ENCODE data around the gene USP6NL.
"Not testable (repeated sequence)": the region's sequence is repeated elsewhere in the genome, so short reads cannot be mapped to it uniquely, and the experiment has no call there.

USP6NL gene

GRCh38 chr10:11511321-11511720 lies 100.1 kb downstream of the USP6NL start:
- H3K4me3 ChIP-seq (ENCODE audit: low read depth in 1 of 2, low read length in 2 of 2): no peak overlapping the region
- no peaks in the 10 kb centered on the region for H3K27me3 ChIP-seq (ENCODE audit: low read depth, low read length)
- no peaks in the 10 kb centered on the region for H3K9me3 ChIP-seq (ENCODE audit: control insufficient read depth in 1 of 2, low read length in 2 of 2)
- no peak overlapping the region for H3K27ac ChIP-seq (ENCODE audit: low read length)
- H3K36me3 ChIP-seq (ENCODE audit: control insufficient read depth in 1 of 2, insufficient read depth in 2 of 2, low read length in 2 of 2): no peaks in the 10 kb centered on the region
- no peaks in the 10 kb centered on the region for H3K4me1 ChIP-seq (ENCODE audit: control insufficient read depth in 1 of 2, insufficient read depth in 2 of 2, low read length in 2 of 2)

DNA sequence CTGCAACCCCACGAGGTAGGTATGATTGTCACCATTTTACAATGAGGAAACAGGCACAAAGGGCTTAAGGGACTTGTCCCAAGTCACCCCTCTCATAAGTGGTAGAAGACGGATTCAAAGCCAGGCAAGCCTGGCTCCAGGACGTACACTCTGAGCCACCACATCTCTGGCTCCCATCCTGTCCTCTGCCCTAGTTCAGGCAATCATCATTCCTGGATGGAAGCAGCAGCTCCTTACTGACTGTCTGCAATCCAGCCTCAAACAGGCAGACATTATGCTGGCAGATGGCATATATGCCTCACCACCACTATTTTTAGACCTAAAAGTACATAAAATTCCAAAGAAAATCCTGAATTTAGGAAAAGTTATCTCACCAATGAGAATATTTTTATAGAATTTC lies 100.7 kb downstream of the USP6NL start:
- Histone ChIP-seq H3K4me1 (ENCODE audit: control insufficient read depth in 1 of 2, insufficient read depth in 2 of 2, low read length in 2 of 2) (no peaks in the 10 kb centered on the region), H3K27ac (ENCODE audit: low read length) (no peak overlapping the region), H3K4me3 (ENCODE audit: low read depth in 1 of 2, low read length in 2 of 2) (no peak overlapping the region), H3K36me3 (ENCODE audit: control insufficient read depth in 1 of 2, insufficient read depth in 2 of 2, low read length in 2 of 2) (no peaks in the 10 kb centered on the region), H3K9me3 (ENCODE audit: control insufficient read depth in 1 of 2, low read length in 2 of 2) (no peaks in the 10 kb centered on the region), H3K27me3 (ENCODE audit: low read depth, low read length) (no peaks in the 10 kb centered on the region)

DNA sequence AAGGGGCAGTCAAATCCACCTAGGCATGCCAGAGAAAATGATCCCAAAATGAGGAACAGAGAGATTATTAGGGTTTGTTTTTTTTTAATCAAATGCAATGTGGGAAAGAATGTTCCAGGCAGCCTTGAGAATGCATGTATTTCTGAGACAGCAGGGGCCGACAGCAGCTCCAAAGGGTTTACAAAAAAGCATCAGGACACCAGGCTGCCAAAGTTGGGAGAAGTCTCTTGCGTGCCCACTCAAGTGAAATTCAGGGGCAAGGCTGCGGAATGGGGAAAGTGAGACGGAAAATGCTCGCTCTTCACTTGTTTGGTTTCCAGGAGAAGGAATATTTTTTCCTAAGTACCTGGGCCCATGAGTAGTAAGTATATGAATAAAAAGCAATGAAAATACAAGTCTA lies 101.2 kb downstream of the USP6NL start:
- H3K27ac ChIP-seq (ENCODE audit: low read length): no peak overlapping the region
- H3K4me1 ChIP-seq (ENCODE audit: control insufficient read depth in 1 of 2, insufficient read depth in 2 of 2, low read length in 2 of 2): no peaks in the 10 kb centered on the region
- H3K9me3 ChIP-seq (ENCODE audit: control insufficient read depth in 1 of 2, low read length in 2 of 2): no peaks in the 10 kb centered on the region
- no peaks in the 10 kb centered on the region for H3K36me3 ChIP-seq (ENCODE audit: control insufficient read depth in 1 of 2, insufficient read depth in 2 of 2, low read length in 2 of 2)
- H3K27me3 ChIP-seq (ENCODE audit: low read depth, low read length): no peaks in the 10 kb centered on the region
- no peak overlapping the region for H3K4me3 ChIP-seq (ENCODE audit: low read depth in 1 of 2, low read length in 2 of 2)

- Histone ChIP-seq H3K27me3 (ENCODE audit: low read depth, low read length) (no peaks in the 10 kb centered on the region), H3K9me3 (ENCODE audit: control insufficient read depth in 1 of 2, low read length in 2 of 2) (no peaks in the 10 kb centered on the region)
Measured at GRCh38 chr10:11509036-11509435, 102.4 kb downstream of the USP6NL start.

DNA sequence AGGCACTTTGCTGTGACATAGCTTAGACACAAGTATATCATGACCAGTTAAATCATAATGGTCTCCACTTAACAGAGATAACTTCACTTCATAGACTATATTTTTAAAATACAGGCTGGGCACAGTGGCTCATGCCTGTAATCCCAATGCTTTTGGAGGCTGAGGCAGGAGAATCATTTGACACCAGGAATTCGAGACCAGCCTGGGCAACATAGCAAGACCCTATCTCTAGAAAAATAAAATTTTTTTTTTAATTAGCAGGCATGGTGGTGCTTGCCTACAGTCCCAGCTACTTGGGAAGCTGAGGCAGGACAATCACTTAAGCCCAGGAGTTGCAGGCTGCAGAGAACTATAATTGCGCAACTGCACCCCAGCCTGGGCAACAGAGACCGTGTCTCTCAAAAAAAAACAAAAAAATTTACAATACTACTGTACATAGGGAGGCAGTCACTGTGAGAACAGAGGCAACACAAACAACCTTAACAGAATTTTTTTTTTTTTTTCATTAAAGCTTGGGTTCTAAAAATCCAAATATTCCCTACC lies 105.1 kb downstream of the USP6NL start:
- no peaks in the 10 kb centered on the region for H3K4me1 ChIP-seq (ENCODE audit: control insufficient read depth in 1 of 2, insufficient read depth in 2 of 2, low read length in 2 of 2)
- no peaks in the 10 kb centered on the region for H3K9me3 ChIP-seq (ENCODE audit: control insufficient read depth in 1 of 2, low read length in 2 of 2)
- H3K4me3 ChIP-seq (ENCODE audit: low read depth in 1 of 2, low read length in 2 of 2): no peak overlapping the region
- no peak overlapping the region for H3K27ac ChIP-seq (ENCODE audit: low read length)
- no peaks in the 10 kb centered on the region for H3K36me3 ChIP-seq (ENCODE audit: control insufficient read depth in 1 of 2, insufficient read depth in 2 of 2, low read length in 2 of 2)
- H3K27me3 ChIP-seq (ENCODE audit: low read depth, low read length): no peaks in the 10 kb centered on the region

More at GRCh38 chr10:11509036-11509435, 102.4 kb downstream of the USP6NL start:
- no peak overlapping the region for H3K27ac ChIP-seq (ENCODE audit: low read length)
- H3K4me1 ChIP-seq (ENCODE audit: control insufficient read depth in 1 of 2, insufficient read depth in 2 of 2, low read length in 2 of 2): no peaks in the 10 kb centered on the region
- H3K36me3 ChIP-seq (ENCODE audit: control insufficient read depth in 1 of 2, insufficient read depth in 2 of 2, low read length in 2 of 2): no peaks in the 10 kb centered on the region
- no peak overlapping the region for H3K4me3 ChIP-seq (ENCODE audit: low read depth in 1 of 2, low read length in 2 of 2)

DNA sequence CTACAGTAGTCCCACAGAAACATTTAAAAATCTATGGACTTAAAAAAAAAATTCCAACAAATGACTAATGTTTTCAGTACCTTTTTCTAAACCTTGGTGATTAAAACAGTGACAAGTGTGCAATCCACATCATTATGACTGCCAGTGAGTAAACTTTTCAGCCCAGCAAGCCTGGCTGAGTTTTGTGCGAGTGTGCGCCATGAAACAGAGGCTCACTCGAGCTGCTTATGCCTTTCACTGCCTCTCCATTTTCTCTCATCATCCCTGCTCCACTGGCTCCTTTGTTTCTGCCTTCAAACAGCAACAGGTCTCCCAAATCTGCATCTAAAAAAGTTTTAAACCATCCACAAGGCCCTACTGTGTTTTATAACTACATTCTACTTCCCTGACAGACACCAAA lies 105.8 kb downstream of the USP6NL start:
- no peak overlapping the region for H3K4me3 ChIP-seq (ENCODE audit: low read depth in 1 of 2, low read length in 2 of 2)
- no peaks in the 10 kb centered on the region for H3K4me1 ChIP-seq (ENCODE audit: control insufficient read depth in 1 of 2, insufficient read depth in 2 of 2, low read length in 2 of 2)
- no peaks in the 10 kb centered on the region for H3K36me3 ChIP-seq (ENCODE audit: control insufficient read depth in 1 of 2, insufficient read depth in 2 of 2, low read length in 2 of 2)

DNA sequence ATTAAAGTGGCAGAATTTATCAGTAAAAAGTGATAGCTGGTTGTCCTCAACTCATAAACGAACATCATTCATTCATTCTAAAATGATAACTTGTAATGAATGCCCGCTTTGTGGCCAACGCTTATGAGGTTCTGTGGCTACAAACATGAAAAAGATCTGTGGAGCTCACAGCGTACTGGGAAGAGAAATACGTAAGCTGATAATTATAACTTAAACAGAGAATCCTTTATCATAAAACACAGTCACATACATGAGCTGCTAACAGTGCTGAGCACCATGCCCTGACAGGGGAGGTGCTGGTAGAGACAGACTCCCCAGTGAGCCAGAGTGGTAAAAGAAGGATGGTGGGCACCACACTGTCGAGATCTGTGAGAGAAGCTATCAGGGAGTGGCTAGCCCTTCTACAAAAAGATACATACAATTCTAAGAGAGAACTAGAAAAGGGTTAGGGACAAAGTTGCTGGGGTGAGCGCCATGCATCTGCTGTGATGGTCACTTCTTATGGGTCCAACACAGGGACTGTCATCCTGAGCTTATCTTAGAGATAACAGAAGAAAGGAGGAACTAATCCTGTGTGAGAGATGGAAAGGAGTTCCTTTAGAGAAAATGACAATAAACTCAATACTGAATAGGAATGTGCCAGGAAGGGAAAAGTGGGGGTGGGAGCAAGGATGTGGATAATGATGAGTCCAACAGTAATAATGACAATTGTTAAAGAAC lies 106.7 kb downstream of the USP6NL start:
- no peak overlapping the region for H3K27ac ChIP-seq (ENCODE audit: low read length)
- no peaks in the 10 kb centered on the region for H3K9me3 ChIP-seq (ENCODE audit: control insufficient read depth in 1 of 2, low read length in 2 of 2)
- no peaks in the 10 kb centered on the region for H3K36me3 ChIP-seq (ENCODE audit: control insufficient read depth in 1 of 2, insufficient read depth in 2 of 2, low read length in 2 of 2)
- no peaks in the 10 kb centered on the region for H3K4me1 ChIP-seq (ENCODE audit: control insufficient read depth in 1 of 2, insufficient read depth in 2 of 2, low read length in 2 of 2)
- no peaks in the 10 kb centered on the region for H3K27me3 ChIP-seq (ENCODE audit: low read depth, low read length)
- H3K4me3 ChIP-seq (ENCODE audit: low read depth in 1 of 2, low read length in 2 of 2): no peak overlapping the region

More for the DNA sequence above, 105.8 kb downstream of the USP6NL start:
- Histone ChIP-seq H3K9me3 (ENCODE audit: control insufficient read depth in 1 of 2, low read length in 2 of 2) (no peaks in the 10 kb centered on the region), H3K27me3 (ENCODE audit: low read depth, low read length) (no peaks in the 10 kb centered on the region), H3K27ac (ENCODE audit: low read length) (no peak overlapping the region)

- H3K4me3 ChIP-seq (ENCODE audit: low read depth in 1 of 2, low read length in 2 of 2): no peak overlapping the region
- H3K27me3 ChIP-seq (ENCODE audit: low read depth, low read length): no peaks in the 10 kb centered on the region
- no peaks in the 10 kb centered on the region for H3K9me3 ChIP-seq (ENCODE audit: control insufficient read depth in 1 of 2, low read length in 2 of 2)
- H3K27ac ChIP-seq (ENCODE audit: low read length): no peak overlapping the region
- no peaks in the 10 kb centered on the region for H3K36me3 ChIP-seq (ENCODE audit: control insufficient read depth in 1 of 2, insufficient read depth in 2 of 2, low read length in 2 of 2)
- no peaks in the 10 kb centered on the region for H3K4me1 ChIP-seq (ENCODE audit: control insufficient read depth in 1 of 2, insufficient read depth in 2 of 2, low read length in 2 of 2)
Measured at GRCh38 chr10:11501600-11501999, 109.8 kb downstream of the USP6NL start.

DNA sequence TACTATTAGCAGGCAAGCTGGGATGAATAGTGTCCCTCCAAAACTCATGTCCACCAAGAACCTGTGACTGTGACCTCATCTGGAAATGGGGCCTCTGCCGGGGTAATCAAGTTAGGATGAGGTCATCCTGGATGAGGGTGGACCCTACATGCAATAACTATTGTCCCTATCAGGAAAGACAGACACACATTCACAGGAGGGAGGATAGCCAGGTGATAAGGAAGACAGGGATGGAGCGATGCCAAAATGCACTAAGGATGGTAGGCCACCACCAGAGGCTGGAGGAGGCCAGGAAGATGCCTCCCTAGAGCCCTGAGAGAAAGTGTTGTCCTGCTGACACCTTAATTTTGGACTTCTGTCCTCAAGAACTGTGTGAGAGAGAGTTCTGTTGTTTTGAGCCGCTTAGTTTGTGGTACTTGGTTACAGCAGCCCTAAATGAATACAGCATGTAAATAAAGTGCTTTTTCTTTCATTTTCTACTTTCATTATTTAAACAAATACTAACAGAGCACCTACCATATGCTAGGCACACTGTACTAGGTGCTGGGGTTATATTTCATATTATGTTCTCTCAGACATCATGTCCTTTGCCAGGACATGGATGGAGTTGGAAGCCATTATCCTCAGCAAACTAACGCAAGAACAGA lies 111.9 kb downstream of the USP6NL start:
- Histone ChIP-seq H3K4me3 (ENCODE audit: low read depth in 1 of 2, low read length in 2 of 2) (no peak overlapping the region), H3K36me3 (ENCODE audit: control insufficient read depth in 1 of 2, insufficient read depth in 2 of 2, low read length in 2 of 2) (no peaks in the 10 kb centered on the region), H3K27ac (ENCODE audit: low read length) (no peak overlapping the region), H3K27me3 (ENCODE audit: low read depth, low read length) (no peaks in the 10 kb centered on the region), H3K9me3 (ENCODE audit: control insufficient read depth in 1 of 2, low read length in 2 of 2) (no peaks in the 10 kb centered on the region), H3K4me1 (ENCODE audit: control insufficient read depth in 1 of 2, insufficient read depth in 2 of 2, low read length in 2 of 2) (no peaks in the 10 kb centered on the region)

GRCh38 chr10:11498399-11498798 lies 113.1 kb downstream of the USP6NL start:
- H3K9me3 ChIP-seq (ENCODE audit: control insufficient read depth in 1 of 2, low read length in 2 of 2): no peaks in the 10 kb centered on the region
- no peaks in the 10 kb centered on the region for H3K27me3 ChIP-seq (ENCODE audit: low read depth, low read length)
- H3K4me1 ChIP-seq (ENCODE audit: control insufficient read depth in 1 of 2, insufficient read depth in 2 of 2, low read length in 2 of 2): no peaks in the 10 kb centered on the region
- H3K27ac ChIP-seq (ENCODE audit: low read length): no peak overlapping the region
- H3K4me3 ChIP-seq (ENCODE audit: low read depth in 1 of 2, low read length in 2 of 2): no peak overlapping the region
- H3K36me3 ChIP-seq (ENCODE audit: control insufficient read depth in 1 of 2, insufficient read depth in 2 of 2, low read length in 2 of 2): no peaks in the 10 kb centered on the region

DNA sequence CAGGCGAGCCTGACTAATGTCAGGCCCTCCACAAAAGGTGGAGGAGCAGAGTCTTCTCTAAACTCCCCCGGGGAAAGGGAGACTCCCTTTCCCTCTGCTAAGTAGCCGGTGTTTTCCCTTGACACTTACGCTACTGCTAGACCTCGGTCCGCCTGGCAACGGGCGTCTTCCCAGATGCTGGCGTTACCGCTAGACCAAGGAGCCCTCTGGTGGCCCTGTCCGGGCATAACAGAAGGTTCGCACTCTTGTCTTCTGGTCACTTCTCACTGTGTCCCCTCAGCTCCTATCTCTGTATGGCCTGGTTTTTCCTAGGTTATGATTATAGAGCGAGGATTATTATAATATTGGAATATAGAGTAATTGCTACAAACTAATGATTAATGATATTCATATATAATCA lies 116.5 kb downstream of the USP6NL start:
- H3K4me1 ChIP-seq (ENCODE audit: control insufficient read depth in 1 of 2, insufficient read depth in 2 of 2, low read length in 2 of 2); H3K4me3 ChIP-seq (ENCODE audit: low read depth in 1 of 2, low read length in 2 of 2); H3K27me3 ChIP-seq (ENCODE audit: low read depth, low read length); H3K27ac ChIP-seq (ENCODE audit: low read length); H3K9me3 ChIP-seq (ENCODE audit: control insufficient read depth in 1 of 2, low read length in 2 of 2): not testable (repeated sequence)
- H3K36me3 ChIP-seq (ENCODE audit: control insufficient read depth in 1 of 2, insufficient read depth in 2 of 2, low read length in 2 of 2): peaks cover 9 to 12% of the 10 kb centered on the region in 2 donors
